K562 (cell line): Measurements from ENCODE around the gene MRRF.

Experiments used
- ATF1 ChIP-seq, 2 experiments: fragments of 450-650 bp in 1 of 2; IDR thresholded peaks; 2 replicates each; pipeline ENCODE4 v1.6.1; 2016; ENCODE audit warnings: missing compliant biosample characterization in 1 of 2, missing genetic modification characterization in 1 of 2
- EZH2 ChIP-seq: IDR thresholded peaks from 2 replicates; pipeline ENCODE4 v1.6.1; 2012; ENCODE audit warnings: low read depth, mild to moderate bottlenecking, inconsistent platforms, low read length, borderline replicate concordance
- KLF6 ChIP-seq: fragments of 250-450 bp; sonication (Bioruptor Pico); IDR thresholded peaks from 2 replicates; pipeline ENCODE4 v1.4.0; 2020; ENCODE audit warnings: mild to moderate bottlenecking, moderate library complexity, borderline replicate concordance
- SP1 ChIP-seq: sonication (generic); formaldehyde crosslinking; IDR thresholded peaks from 2 replicates; pipeline ENCODE4 v1.8.1; 2022; ENCODE audit warnings: mild to moderate bottlenecking, missing genetic modification reagents
- SPI1 ChIP-seq: IDR thresholded peaks from 2 replicates; pipeline ENCODE4 v1.6.1; 2011; ENCODE audit warnings: low read depth, low read length, control low read depth, borderline replicate concordance
- TF ChIP-seq, protein P1 (sequence below): fragments of 450-650 bp; formaldehyde crosslinking; IDR thresholded peaks from 2 replicates; pipeline ENCODE4 v1.4.0; 2022; ENCODE audit warnings: mild to moderate bottlenecking, moderate library complexity
- TF ChIP-seq, protein P2 (sequence below): fragments of 250-450 bp; sonication (Bioruptor Pico); IDR thresholded peaks from 2 replicates; pipeline ENCODE4 v1.5.1; 2021; ENCODE audit warnings: mild to moderate bottlenecking
- TF ChIP-seq, protein P3 (sequence below): fragments of 450-650 bp; formaldehyde crosslinking; IDR thresholded peaks from 2 replicates; pipeline ENCODE4 v1.4.0; 2020; ENCODE audit warnings: mild to moderate bottlenecking, moderate library complexity
- TF ChIP-seq, protein P4 (sequence below), 3 experiments: IDR thresholded peaks in 2 of 3; conservative IDR thresholded peaks in 1 of 3; 2 replicates each; pipeline ENCODE4 v1.5.1; 2011 to 2012; ENCODE audit warnings: low read length in 3 of 3, mild to moderate bottlenecking in 3 of 3, control low read depth in 2 of 3, improper control_type of control experiment in 1 of 3, inconsistent platforms in 1 of 3, low read depth in 1 of 3, mixed read lengths in 1 of 3, moderate library complexity in 1 of 3; ENCODE audit not compliant: insufficient read depth in 2 of 3

DNA sequence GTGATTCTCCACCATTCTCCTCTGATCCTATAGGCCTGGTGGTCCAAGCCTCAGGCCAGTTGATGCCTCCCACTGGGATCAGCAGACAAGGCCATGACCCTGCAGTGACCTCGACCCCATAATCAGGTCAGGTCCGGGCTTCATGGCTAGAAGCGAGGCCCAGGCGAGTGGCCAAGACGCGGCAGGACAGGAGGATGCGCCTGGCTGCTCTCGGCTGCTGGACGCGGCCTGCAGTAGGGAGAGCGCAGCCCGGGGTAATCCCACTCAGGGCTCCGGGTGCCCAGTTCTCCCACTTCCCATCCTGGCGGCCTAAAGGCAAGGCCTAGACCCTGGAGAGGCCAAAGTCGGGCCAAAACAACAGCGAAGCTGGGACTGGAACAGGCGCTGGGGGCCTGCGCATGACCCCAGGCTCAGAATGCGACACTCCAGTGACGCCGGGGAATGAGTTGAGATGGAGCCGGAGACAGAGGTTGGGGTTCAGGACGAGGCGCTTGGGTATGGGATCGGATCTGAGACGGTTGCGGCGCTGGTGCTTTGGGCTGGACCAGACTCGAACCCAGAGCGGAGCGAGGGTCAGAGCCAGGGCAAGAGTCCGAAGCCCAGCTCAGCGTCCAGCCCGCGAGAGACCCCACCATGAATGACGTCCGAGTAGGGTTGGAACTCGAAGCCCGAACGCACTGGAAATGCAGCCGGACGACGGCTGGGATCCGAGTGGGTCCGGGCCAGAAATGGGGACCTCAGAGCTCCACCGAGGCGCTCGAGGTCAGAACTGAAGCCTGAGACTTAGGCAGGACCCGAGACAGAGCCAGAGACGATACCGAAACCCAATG, 39.2 kb upstream of the MRRF start:
- TF ChIP-seq, protein P1, sequence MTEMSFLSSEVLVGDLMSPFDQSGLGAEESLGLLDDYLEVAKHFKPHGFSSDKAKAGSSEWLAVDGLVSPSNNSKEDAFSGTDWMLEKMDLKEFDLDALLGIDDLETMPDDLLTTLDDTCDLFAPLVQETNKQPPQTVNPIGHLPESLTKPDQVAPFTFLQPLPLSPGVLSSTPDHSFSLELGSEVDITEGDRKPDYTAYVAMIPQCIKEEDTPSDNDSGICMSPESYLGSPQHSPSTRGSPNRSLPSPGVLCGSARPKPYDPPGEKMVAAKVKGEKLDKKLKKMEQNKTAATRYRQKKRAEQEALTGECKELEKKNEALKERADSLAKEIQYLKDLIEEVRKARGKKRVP (CRISPR knock-in tag) = no peak
- TF ChIP-seq, protein P2, sequence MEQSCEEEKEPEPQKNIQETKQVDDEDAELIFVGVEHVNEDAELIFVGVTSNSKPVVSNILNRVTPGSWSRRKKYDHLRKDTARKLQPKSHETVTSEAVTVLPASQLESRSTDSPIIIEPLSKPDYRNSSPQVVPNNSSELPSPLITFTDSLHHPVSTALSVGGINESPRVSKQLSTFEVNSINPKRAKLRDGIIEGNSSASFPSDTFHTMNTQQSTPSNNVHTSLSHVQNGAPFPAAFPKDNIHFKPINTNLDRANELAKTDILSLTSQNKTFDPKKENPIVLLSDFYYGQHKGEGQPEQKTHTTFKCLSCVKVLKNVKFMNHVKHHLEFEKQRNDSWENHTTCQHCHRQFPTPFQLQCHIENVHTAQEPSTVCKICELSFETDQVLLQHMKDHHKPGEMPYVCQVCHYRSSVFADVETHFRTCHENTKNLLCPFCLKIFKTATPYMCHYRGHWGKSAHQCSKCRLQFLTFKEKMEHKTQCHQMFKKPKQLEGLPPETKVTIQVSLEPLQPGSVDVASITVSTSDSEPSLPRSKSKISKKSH (CRISPR knock-in tag) = no peak
- no peak for TF ChIP-seq SP1 (CRISPR knock-in tag)
- TF ChIP-seq, protein P3, sequence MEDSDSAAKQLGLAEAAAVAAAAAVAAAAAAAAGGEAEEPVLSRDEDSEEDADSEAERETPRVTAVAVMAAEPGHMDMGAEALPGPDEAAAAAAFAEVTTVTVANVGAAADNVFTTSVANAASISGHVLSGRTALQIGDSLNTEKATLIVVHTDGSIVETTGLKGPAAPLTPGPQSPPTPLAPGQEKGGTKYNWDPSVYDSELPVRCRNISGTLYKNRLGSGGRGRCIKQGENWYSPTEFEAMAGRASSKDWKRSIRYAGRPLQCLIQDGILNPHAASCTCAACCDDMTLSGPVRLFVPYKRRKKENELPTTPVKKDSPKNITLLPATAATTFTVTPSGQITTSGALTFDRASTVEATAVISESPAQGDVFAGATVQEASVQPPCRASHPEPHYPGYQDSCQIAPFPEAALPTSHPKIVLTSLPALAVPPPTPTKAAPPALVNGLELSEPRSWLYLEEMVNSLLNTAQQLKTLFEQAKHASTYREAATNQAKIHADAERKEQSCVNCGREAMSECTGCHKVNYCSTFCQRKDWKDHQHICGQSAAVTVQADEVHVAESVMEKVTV = no peak
- TF ChIP-seq EZH2 = no peak
- TF ChIP-seq KLF6 = no peak
- no peak for TF ChIP-seq SPI1
- TF ChIP-seq ATF1 (CRISPR knock-in tag; IDR thresholded peaks at IDR 0.05) = no peak
- TF ChIP-seq ATF1 (tag; IDR thresholded peaks at IDR 0.05) = no peak
- TF ChIP-seq, protein P4, sequence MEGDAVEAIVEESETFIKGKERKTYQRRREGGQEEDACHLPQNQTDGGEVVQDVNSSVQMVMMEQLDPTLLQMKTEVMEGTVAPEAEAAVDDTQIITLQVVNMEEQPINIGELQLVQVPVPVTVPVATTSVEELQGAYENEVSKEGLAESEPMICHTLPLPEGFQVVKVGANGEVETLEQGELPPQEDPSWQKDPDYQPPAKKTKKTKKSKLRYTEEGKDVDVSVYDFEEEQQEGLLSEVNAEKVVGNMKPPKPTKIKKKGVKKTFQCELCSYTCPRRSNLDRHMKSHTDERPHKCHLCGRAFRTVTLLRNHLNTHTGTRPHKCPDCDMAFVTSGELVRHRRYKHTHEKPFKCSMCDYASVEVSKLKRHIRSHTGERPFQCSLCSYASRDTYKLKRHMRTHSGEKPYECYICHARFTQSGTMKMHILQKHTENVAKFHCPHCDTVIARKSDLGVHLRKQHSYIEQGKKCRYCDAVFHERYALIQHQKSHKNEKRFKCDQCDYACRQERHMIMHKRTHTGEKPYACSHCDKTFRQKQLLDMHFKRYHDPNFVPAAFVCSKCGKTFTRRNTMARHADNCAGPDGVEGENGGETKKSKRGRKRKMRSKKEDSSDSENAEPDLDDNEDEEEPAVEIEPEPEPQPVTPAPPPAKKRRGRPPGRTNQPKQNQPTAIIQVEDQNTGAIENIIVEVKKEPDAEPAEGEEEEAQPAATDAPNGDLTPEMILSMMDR (IDR thresholded peaks at IDR 0.05 in 2 of 3, conservative IDR thresholded peaks at IDR 0.05 in 1 of 3; ENCODE audit: insufficient read depth in 2 of 3, low read depth in 1 of 3, low read length in 3 of 3) = no peak
